Stimulated activated CD4-positive, alpha-beta T cell treated with anti-CD3 and anti-CD28 coated beads, Interleukin-12 subunit alpha, Interleukin-12 subunit beta, amount 100 ng/mL, for 4 hours (primary cell): Measurements from ENCODE around the gene SSR3.
"Not testable (repeated sequence)": the region's sequence is repeated elsewhere in the genome, so short reads cannot be mapped to it uniquely, and the experiment has no call there.

Experiments used
- DNase-seq: peaks from one replicate; pipeline ENCODE4 v3.0.0-alpha.2; 2020

Gene SSR3

GRCh38 chr3:156554842-156555687 is at the start of gene SSR3:
TSS of gene SSR3 (minus strand) at chr3:156555117. CDS start at chr3:156555089, 28 bp downstream.
- peak; percentile 98 for DNase-seq

GRCh38 chr3:156604064-156604641 is 49.2 kb upstream of the SSR3 start:
- DNase-seq = no peak

- no peak for DNase-seq
Observed at GRCh38 chr3:156603379-156604017, 48.6 kb upstream of the SSR3 start.

DNA sequence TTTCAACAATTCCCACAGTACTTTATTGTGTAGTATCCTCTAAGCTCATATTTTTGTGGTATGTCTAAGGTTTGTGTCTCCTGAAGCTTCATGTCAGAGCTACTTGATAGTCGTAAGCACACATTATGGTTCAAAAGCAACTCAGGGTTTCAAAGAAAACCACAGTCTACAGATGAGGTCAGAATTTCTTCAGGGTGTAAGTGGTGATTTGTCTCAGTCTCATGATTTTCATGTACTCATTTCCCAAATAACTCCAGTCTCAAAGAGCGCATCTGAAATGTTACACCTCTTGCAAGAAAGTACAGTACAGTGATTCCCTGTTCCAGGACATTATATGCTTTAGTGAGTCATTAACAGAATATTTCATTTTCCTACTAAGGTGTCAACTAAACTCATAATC is 47.5 kb upstream of the SSR3 start:
- no peak for DNase-seq

DNA sequence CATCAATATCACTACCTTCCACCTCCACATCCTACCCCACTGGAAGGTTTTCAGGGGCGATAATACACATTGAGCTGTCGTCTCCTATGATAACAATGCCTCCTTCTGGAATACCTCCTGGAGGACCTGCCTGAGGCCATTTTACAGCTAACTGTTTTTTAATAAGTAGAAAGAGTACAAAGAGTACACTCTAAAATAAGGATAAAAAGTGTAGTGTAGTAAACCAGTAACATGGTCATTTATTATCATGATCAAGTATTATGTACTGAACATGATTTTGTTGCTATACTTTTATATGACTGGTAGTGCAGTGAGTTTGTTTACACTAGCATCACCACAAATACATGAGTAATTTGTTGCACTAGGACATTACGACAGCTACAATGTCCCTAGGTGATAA is 46.6 kb upstream of the SSR3 start:
- no peak for DNase-seq

DNA sequence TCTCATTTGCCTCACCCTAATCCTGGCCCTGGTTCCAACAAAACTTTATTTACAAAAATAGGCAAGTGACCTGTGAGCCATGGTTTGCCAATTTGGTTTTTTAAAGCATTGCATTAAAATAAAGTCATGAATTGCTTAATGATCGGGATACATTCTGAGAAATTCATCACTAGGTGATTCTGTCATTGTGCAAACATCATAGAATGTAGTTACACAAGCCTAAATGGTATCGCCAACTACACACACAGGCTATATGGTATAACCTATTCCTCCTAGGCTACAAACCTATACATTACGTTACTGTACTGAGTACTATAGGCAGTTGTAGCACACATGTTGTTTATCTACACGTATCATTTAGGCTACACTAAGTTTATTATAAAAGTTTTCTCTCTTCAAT is 45.9 kb upstream of the SSR3 start:
- no peak for DNase-seq

GRCh38 chr3:156599089-156599874 is 44.4 kb upstream of the SSR3 start:
- no peak for DNase-seq

DNA sequence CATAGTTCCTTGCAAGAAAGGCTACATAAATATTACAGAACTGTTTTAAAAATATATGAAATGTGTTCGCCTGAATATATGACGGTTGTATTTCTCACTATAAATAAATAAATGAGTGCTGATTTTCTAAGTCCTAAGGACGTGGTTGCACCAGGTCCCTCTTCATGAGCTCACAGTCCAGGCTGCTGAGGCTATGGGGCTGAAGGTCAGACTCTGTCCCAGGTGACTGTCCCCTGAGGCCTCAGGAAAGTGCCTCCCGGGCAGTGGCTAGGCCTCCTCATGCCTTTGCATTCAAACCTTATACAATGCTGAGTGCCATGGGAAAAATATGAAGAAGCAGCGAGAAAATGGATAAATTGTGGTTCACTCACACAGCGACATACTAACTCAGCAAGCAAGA is 43.5 kb upstream of the SSR3 start:
- DNase-seq = no peak

- no peak for DNase-seq
Observed at GRCh38 chr3:156594219-156594683, 39.3 kb upstream of the SSR3 start.

DNA sequence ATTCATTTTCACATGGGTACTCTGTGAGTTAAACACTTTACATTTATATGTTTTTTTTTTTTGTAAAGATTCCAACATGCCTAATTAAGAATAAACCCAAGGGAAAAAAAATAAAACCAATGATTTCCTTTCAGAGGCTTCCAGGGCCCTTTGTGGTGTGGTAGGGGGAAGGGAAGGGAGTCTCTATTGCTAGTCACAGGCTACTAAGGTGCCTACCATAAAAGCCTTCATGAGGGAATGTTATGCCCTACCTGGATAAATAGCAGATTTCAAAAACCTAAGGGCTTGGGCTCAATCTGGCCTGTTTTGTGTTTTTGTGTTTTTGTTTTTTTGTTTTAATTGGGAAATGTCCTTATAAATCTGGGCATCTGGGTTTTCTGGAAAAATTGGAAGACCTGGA is 38.9 kb upstream of the SSR3 start:
- DNase-seq = no peak

DNA sequence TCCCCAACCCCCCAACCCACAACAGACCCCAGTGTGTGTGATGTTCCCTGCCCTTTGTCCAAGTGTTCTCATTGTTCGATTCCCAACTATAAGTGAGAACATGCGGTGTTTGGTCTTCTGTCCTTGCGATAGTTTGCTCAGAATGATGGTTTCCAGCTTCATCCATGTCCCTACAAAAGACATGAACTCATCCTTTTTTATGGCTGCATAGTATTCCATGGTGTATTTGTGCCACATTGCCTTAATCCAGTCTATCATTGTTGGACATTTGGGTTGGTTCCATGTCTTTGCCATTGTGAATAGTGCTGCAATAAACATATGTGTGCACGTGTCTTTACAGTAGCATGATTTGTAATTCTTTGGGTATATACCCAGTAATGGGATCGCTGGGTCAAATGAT is 34.9 kb upstream of the SSR3 start:
- not testable (repeated sequence) for DNase-seq

DNA sequence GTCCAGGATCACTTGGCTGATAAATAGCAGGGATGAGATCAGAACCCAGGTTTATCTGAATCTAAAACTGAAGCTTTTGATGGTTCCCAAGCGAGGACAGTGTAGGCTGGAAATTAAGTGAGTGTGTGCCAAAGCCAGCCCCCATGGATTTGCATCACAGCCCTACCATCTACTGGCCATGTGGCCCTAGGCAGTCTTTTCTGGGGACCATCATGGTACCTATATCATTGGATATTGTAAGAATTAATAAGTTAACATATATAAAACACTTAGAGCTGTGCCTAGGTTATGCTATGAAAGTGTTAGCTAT is 32.8 kb upstream of the SSR3 start:
- DNase-seq = no peak

GRCh38 chr3:156586905-156587759 is 32.2 kb upstream of the SSR3 start:
- DNase-seq = no peak

DNA sequence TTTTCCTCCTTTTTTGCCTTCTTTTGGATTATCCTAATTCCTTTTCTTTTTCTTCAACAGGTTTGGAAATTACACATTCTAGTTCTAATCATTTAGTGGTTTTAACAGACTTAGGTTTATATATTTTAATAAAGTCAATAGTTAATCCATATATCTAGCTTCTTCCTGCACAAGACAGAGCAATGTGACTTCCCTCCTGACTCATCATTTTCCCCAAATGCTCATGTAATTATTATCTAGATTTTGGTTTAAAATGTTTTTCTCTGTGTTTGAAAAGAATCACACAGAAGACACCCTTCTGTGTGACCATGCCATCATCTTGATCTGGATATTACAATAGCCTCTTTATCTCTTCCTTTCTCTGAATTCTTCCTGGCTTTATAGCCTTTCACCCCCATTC is 28.6 kb upstream of the SSR3 start:
- DNase-seq = no peak

DNA sequence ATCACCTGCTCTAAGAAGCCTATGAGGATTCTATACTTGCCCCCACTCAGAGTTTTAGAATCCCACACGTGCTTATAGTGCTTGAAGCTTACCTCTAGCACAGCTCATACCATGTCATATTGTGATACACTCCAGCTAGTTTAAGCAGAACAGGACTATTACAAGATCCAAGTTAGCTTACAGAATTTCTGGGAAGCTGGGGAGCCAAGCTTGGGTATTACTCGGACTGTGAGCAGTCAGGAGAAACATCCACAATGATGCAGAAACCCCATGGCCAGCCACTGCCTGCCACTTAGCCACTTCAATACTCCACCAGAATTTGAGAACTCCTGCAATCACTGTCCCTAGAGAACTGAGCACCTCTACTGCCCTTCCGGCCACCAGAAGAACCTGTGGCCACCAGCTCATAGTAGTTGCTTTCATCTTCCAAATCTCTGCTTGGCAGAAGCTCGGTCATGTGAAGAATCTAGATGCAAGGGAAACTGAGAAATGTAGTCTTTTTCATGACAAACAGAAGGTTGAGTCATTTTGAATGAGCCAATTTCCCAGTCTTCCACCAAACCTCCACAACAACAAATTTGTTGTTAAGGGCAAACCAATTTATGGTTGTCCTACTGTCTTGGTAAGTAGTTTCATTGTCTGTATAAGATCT is 27.7 kb upstream of the SSR3 start:
- no peak for DNase-seq

GRCh38 chr3:156581954-156582353 is 27.0 kb upstream of the SSR3 start:
- no peak for DNase-seq

DNA sequence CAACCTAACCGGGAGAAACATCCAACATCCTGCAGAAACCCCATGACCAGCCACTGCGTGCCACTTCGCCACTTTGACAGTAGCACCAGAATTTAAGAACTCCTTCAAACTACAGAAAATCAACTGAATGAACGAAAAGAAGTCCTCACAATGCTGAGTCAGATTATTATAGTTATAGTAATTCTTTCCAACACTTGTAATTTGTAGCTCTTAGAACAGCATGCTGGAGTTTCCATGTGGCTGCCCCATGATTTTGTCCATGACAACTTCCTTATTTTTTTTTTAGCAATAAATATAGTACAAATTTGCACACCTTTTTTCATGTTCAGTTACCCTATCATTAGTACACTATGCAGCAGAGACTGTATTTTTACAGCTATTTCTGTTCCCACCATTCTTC is 26.1 kb upstream of the SSR3 start:
- no peak for DNase-seq

DNA sequence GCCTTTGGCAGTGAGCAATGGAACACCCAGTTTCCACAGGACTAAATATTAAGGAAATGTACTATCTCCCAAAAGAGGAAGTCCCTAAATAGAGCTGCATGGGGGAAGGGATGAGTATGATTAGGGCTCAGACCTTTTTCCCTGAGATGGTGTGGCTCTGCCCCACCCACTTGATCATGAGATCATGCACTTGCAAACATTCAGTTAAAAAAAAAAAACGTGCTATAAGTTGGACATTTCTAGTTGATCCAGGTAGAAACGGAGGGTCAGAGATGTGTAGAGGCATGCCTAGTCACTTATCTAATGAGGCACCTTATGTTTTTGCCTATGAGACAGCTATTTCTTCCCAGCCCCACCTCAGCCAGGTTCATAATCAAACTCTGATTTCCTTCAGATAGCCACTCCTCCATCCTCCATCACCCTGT is 24.5 kb upstream of the SSR3 start:
- no peak for DNase-seq

- DNase-seq = no peak
Observed at GRCh38 chr3:156577736-156578135, 22.8 kb upstream of the SSR3 start.

DNA sequence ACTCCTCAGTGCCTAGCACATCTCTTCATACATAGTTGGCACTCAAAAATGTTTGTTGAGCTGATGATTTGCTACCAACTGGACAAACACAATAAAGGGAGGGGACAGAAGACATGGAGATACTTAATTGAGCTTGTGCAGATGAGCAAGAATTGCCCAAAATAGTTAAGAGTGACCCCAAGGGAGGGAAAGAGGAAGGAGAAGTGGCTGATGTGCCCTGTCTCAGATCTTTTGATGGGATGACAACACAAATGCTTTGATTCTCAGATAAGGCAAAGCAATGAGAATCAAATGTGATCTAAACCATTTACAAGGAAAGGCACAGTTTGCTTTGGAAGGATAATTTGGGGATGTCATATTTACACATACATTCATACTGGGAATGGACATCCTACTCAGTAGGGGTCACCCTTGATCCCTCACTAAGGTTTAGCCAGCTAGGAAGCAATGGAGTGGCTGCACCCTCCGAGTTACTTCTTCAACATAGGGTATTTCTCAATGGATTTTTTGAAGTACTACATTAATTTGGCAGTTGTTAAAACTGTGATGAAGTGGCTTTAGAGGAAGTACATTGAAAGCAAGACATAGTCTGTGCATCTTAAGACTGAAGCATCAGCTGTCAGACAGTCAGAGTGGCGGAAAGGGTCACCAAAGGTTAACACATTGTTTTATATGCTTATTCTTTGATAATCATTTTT is 21.9 kb upstream of the SSR3 start:
- DNase-seq = no peak

DNA sequence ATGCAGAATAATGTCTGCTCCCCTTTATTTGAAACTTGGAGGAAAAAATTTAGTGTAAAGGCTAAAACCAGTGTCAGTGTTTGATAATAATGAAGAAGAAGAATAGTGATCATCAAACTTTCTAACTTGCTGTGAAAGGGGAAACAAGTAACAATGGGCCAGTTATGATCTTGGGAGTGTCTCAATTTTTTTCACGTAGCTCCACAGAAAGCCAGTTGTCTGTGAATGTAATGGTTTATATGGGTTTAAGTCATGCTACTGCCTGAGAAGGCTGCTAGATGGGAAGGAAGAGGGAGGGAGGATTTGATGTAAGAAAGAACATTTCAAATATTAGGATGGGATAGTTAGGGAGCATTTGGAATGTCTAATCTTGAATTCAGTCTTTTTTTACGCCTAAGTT is 21.1 kb upstream of the SSR3 start:
- no peak for DNase-seq
